ACHN (cell line): ENCODE results near the gene MUC5B.

ENCODE experiments used
- DNase-seq: peaks from one replicate; pipeline ENCODE4 v3.0.0-alpha.2; 2015
- in situ Hi-C: cut with HindIII; loops from 2 replicates; pipeline ENCODE4 v1.10.0; 2017; ENCODE audit warnings: low sequenced_read_pairs, low pct_ligation_motif_present, low pct_unique_long_range_greater_than_20kb

MUC5B gene

DNA sequence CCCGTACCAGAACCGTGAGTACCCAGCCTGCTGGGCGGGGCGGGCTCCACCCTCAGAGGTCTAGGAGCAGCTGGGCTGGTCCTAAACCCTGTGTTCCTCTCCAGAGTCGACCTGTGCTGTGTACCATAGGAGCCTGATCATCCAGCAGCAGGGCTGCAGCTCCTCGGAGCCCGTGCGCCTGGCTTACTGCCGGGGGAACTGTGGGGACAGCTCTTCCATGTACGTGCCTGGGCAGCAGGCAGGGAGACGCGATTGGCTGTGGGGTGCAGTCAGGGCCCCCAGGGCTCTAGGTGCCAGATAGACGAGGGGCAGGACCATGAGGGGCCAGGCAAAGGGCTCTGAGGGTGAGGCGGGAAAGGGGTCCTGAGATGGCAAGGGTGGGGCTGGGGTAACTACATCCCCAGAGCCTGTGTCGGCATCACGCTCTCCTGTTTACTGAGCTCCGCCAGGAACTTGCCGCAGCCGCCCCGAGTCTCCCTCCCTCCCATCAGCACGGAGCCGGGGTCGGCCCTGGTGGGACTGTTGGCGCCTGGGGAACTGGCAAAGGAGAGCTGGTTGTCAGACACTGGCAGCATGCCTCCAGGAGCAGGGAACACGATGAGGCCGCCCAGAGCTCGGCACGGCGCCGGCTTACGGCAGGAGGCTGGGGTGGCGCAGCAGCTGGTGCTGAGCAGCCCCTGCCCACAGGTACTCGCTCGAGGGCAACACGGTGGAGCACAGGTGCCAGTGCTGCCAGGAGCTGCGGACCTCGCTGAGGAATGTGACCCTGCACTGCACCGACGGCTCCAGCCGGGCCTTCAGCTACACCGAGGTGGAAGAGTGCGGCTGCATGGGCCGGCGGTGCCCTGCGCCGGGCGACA, 22.9 kb upstream of the MUC5B start:
- in situ Hi-C loops, result no loop called here
- DNase-seq, result no peak

DNA sequence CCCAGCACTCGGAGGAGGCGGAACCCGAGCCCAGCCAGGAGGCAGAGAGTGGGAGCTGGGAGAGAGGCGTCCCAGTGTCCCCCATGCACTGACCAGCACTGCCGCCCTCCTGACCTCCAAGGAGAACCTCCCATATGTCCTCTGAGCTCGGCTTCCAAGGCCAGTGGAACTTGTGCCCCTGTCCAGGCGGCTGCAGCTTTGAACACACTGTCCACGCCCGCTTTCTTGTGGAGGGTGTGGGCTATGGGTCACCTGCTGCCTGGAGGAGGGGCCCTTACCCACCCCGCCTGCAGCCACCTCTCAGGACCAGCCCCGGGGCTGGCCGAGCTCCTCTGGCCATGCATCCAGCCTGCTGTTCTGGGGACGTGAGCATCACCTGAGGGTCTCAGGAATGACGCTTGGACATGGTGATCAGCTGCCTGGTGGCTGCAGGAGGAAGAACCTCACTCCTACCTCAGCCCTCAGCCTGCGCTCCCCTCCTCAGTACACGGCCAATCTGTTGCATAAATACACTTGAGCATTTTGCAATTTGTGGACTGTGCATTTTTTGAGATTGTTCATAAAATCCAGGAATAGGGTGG, 22.2 kb upstream of the MUC5B start:
- no peak for DNase-seq

GRCh38 chr11:1201395-1202153, 21.3 kb upstream of the MUC5B start:
- DNase-seq, result no peak
- in situ Hi-C loops, result no loop called here

More for the DNA sequence above, 22.2 kb upstream of the MUC5B start:
- in situ Hi-C loops, result no loop called here

GRCh38 chr11:1202154-1202775, 20.6 kb upstream of the MUC5B start:
- DNase-seq, result no peak
- in situ Hi-C loops, result no loop called here

- peak; percentile 39 for DNase-seq
- in situ Hi-C loops, result no loop called here
Observed at GRCh38 chr11:1202776-1203504, 19.9 kb upstream of the MUC5B start.

- no peak for DNase-seq
- in situ Hi-C loops, result no loop called here
Observed at GRCh38 chr11:1203505-1204271, 19.2 kb upstream of the MUC5B start.

DNA sequence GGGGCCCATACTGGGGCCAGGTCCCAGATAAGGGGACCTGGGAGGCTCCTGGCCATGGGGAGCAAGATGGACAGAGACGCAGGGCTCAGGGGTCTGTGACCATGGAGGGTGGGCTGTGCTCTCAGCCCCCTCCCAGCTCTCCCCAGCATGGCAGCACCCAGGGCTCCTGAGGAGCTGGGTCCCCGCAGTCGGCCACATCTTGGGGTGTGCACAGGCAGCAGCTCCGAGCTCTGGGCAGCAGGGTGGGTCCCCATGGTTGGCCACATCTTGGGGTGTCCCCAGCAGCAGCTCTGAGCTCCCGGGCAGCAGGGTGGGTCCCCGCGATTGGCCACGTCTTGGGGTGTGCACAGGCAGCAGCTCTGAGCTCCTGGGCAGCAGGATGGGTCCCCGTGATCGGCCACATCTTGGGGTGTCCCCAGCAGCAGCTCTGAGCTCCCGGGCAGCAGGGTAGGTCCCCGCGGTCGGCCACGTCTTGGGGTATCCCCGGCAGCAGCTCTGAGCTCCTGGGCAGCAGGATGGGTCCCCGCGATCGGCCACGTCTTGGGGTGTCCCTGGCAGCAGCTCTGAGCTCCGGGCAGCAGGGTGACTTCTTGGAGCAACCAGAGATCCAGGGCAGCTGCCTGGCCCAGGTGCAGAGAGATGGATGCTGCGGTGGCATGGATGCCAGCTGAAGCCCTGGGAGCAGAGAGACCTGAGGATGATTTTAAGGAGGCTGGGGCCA, 18.3 kb upstream of the MUC5B start:
- DNase-seq, result no peak
- in situ Hi-C loops, result no loop called here

GRCh38 chr11:1205121-1205986, 17.5 kb upstream of the MUC5B start:
- no peak for DNase-seq
- in situ Hi-C loops, result no loop called here

GRCh38 chr11:1205987-1206331, 16.9 kb upstream of the MUC5B start:
- in situ Hi-C loops, result no loop called here
- DNase-seq, result no peak

- in situ Hi-C loops, result no loop called here
- no peak for DNase-seq
Observed at GRCh38 chr11:1206391-1207271, 16.2 kb upstream of the MUC5B start.

- DNase-seq, result no peak
- in situ Hi-C loops, result no loop called here
Observed at GRCh38 chr11:1207401-1208143, 15.3 kb upstream of the MUC5B start.

DNA sequence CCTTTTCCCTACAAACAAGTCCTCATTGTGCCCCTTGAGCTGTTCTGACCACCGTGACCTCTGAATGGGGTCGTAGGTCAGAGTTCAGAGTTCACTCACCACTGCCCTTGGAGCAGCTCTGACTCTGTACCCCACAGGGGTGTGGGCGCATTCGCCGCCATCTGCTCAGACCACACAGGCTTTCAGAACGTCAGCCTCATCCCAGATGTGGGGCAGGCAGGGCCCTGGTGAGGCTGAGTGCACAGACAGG, 14.8 kb upstream of the MUC5B start:
- DNase-seq, result no peak
- in situ Hi-C loops, result no loop called here

DNA sequence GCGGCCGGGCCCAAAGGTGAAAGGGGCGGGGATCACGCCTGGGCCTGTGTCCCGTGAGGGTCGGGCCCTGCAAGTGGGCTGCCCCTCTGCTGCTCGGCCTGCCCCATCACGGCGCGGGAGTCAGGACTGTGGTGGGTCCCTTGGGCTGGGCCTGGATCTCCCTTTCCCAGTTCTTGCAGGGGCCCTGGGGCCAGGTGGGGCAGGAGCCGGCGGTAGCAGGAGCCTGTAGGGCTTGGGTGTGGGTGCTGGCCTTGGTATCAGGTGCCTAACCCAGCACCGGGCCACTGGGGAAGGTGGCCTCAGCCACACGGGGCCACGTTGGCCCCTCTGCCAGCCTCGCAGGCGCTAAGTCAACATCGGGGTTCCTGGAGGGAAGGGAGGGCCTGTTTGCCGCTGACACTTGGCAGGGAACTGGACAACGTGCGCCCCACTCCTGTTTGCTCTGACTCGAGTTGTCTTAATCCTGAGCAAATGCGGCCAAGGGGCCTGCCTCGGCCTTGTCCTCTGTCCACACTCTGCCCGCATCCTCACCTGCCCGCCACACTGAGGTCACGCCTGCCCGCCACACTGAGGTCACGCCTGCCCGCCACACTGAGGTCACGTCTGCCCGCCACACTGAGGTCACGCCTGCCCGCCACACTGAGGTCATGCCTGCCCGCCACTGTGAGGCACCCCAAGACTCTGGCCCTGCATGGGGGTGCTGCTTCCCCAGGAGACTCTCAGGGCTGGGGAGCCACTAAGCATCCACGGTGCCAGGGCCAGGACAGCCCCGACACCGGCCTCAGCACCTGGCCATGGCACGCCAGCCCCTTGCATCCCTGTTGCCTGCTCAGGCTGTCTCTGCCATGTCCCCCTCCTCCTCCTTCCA, 14.2 kb upstream of the MUC5B start:
- DNase-seq, result no peak
- in situ Hi-C loops, result no loop called here

GRCh38 chr11:1209371-1210057, 13.4 kb upstream of the MUC5B start:
- in situ Hi-C loops, result no loop called here
- no peak for DNase-seq
